Activated naive CD8-positive, alpha-beta T cell treated with anti-CD3 and anti-CD28 coated beads, Interleukin-2, amount 50 U/mL, for 24 hours (primary cell): Measurements from ENCODE around the gene CYP2C19.
"Not testable (repeated sequence)": the region's sequence is repeated elsewhere in the genome, so short reads cannot be mapped to it uniquely, and the experiment has no call there.

Experiments used
- ATAC-seq: fragments of 150-1000 bp; cut with Tn5 transposase; one replicate; pipeline ENCODE4 v1.10.0; 2021
- DNase-seq: peaks from one replicate; pipeline ENCODE4 v3.0.0; 2021
- H3K27ac Mint-ChIP-seq: one replicate; pipeline ENCODE4 v1.8.0; 2021; ENCODE audit warnings: mild to moderate bottlenecking, mixed read lengths
- H3K27me3 Mint-ChIP-seq: one replicate; pipeline ENCODE4 v1.8.0; 2021; ENCODE audit warnings: mixed read lengths
- H3K36me3 Mint-ChIP-seq: one replicate; pipeline ENCODE4 v1.8.0; 2021; ENCODE audit warnings: low read depth, mixed read lengths
- H3K4me1 Mint-ChIP-seq: one replicate; pipeline ENCODE4 v1.8.0; 2021; ENCODE audit warnings: mixed read lengths
- H3K4me3 Mint-ChIP-seq: one replicate; pipeline ENCODE4 v1.8.0; 2021; ENCODE audit warnings: mild to moderate bottlenecking, moderate library complexity, mixed read lengths
- H3K9me3 Mint-ChIP-seq: one replicate; pipeline ENCODE4 v1.8.0; 2021; ENCODE audit warnings: mixed read lengths

CYP2C19 gene

DNA sequence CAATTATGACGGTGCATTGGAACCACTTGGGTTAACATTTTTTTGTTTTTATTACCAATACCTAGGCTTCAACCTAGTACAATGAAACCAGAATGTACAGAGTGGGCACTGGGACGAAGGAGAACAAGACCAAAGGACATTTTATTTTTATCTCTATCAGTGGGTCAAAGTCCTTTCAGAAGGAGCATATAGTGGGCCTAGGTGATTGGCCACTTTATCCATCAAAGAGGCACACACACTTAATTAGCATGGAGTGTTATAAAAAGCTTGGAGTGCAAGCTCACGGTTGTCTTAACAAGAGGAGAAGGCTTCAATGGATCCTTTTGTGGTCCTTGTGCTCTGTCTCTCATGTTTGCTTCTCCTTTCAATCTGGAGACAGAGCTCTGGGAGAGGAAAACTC is at the start of gene CYP2C19:
TSS of gene CYP2C19 (plus strand) at position 289 of the 400 bp plus-strand sequence. CDS start at position 314, 25 bp downstream.
- DNase-seq: no peak
- no peaks in the 10 kb centered on the region for H3K27me3 Mint-ChIP-seq
- ATAC-seq: no peak
- peaks cover 11% of the 10 kb centered on the region for H3K9me3 Mint-ChIP-seq
- H3K27ac Mint-ChIP-seq: no peak within 1 kb of the TSS
- no peaks in the 10 kb centered on the region for H3K4me1 Mint-ChIP-seq
- H3K4me3 Mint-ChIP-seq: no peak within 1 kb of the TSS
- no peaks in the 10 kb centered on the region for H3K36me3 Mint-ChIP-seq

DNA sequence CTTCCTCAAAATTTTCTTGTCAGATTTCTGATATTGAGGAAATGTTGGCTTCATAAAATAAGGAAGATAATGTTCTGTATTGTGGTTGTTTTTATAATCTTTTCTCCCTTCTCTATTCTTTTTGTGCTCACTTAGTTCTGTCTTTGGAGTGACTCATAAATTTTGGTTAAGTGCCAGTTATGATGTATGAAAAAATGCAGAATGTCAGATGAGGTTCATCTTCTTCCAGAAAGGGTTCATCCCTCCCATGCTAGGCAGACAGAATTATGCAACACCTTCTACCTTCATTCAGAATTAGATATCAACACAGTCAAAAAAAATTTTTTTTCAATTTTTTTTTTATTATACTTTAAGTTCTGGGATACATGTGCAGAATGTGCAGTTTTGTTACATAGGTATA is 36.6 kb upstream of the CYP2C19 start:
- H3K27me3 Mint-ChIP-seq: no peaks in the 10 kb centered on the region
- H3K4me1 Mint-ChIP-seq: no peaks in the 10 kb centered on the region
- H3K36me3 Mint-ChIP-seq: no peaks in the 10 kb centered on the region
- DNase-seq (no peak), ATAC-seq (no peak)
- no peak overlapping the region for H3K27ac Mint-ChIP-seq
- H3K9me3 Mint-ChIP-seq: peaks cover 4% of the 10 kb centered on the region
- no peak overlapping the region for H3K4me3 Mint-ChIP-seq

- H3K4me3 Mint-ChIP-seq: no peak overlapping the region
- no peak for DNase-seq
- H3K27ac Mint-ChIP-seq: no peak overlapping the region
- no peaks in the 10 kb centered on the region for H3K36me3 Mint-ChIP-seq
- no peaks in the 10 kb centered on the region for H3K27me3 Mint-ChIP-seq
- H3K9me3 Mint-ChIP-seq: peaks cover 23% of the 10 kb centered on the region
- ATAC-seq: no peak
- H3K4me1 Mint-ChIP-seq: no peaks in the 10 kb centered on the region
Observed at GRCh38 chr10:94735197-94735596, 27.3 kb upstream of the CYP2C19 start.

DNA sequence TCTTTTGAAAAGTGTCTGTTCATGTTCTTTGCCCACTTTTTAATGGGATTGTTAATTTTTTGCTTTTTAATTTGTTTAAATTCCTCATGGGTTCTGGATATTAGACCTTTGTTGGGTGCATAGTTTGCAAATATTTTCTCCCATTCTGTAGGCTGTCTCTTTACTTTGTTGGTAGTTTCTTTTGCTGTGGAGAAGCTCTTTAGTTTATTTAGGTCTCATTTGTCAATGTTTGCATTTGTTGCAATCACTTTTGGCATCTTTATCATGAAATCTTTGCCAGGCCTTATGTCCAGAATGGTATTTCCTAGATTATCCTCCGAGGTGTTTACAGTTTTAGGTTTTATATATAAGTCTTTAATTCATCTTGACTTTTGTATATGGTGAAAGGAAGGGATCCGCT is 23.9 kb upstream of the CYP2C19 start:
- Mint-ChIP-seq H3K4me3 (no peak overlapping the region), H3K9me3 (peaks cover 41% of the 10 kb centered on the region)

DNA sequence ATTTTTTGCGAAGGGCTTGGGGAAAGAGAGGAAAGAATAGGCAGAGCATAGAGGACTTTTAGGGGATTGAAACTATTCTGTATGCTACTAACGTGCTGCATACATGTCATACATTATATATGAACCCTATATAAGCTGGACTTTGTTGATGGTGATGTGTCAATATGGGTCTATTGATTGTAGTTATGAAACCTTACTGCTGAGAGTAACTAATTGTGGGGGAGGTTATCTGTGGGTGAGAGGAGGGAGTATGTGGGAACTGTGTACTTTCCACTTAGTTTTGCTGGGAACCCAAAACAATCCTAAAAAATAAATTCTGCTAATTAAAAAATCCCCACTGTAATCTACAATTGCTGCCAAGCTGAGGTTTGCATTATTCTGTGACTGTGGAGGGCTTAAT is 15.3 kb upstream of the CYP2C19 start:
- no peak overlapping the region for H3K27ac Mint-ChIP-seq
- H3K27me3 Mint-ChIP-seq: no peaks in the 10 kb centered on the region
- no peak overlapping the region for H3K4me3 Mint-ChIP-seq
- H3K9me3 Mint-ChIP-seq: peaks cover 31% of the 10 kb centered on the region
- H3K36me3 Mint-ChIP-seq: no peaks in the 10 kb centered on the region
- ATAC-seq (no peak), DNase-seq (no peak)
- H3K4me1 Mint-ChIP-seq: no peaks in the 10 kb centered on the region

More for the DNA sequence above, 23.9 kb upstream of the CYP2C19 start:
- no peaks in the 10 kb centered on the region for H3K27me3 Mint-ChIP-seq
- ATAC-seq (no peak), DNase-seq (no peak)
- no peaks in the 10 kb centered on the region for H3K4me1 Mint-ChIP-seq
- H3K27ac Mint-ChIP-seq: no peak overlapping the region
- no peaks in the 10 kb centered on the region for H3K36me3 Mint-ChIP-seq

GRCh38 chr10:94747838-94748237 is 14.6 kb upstream of the CYP2C19 start:
- no peaks in the 10 kb centered on the region for H3K4me1 Mint-ChIP-seq
- ATAC-seq (no peak), DNase-seq (no peak)
- H3K36me3 Mint-ChIP-seq: no peaks in the 10 kb centered on the region
- no peak overlapping the region for H3K4me3 Mint-ChIP-seq
- no peaks in the 10 kb centered on the region for H3K27me3 Mint-ChIP-seq
- no peak overlapping the region for H3K27ac Mint-ChIP-seq
- peaks cover 33% of the 10 kb centered on the region for H3K9me3 Mint-ChIP-seq

DNA sequence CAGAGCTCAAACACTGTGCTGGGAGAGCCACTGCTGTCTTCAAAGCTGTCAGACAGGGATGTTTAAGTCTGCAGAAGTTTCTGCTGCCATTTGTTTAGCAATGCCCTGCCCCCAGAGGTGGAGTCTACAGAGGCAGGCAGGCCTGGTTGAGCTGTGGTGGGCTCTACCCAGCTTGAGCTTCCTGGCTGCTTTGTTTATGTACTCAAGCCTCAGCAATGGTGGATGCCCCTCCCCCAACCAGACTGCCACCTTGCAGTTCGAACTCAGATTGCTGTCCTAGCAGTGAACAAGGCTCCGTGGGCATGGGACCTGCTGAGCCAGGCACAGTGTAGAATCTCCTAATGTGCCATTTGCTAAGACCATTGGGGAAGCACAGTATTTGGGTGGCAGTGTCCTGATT is 4.6 kb upstream of the CYP2C19 start:
- DNase-seq (no peak), ATAC-seq (no peak)
- peaks cover 17% of the 10 kb centered on the region for H3K9me3 Mint-ChIP-seq
- H3K27me3 Mint-ChIP-seq: no peaks in the 10 kb centered on the region
- no peak overlapping the region for H3K27ac Mint-ChIP-seq
- H3K36me3 Mint-ChIP-seq: no peaks in the 10 kb centered on the region
- no peak overlapping the region for H3K4me3 Mint-ChIP-seq
- no peaks in the 10 kb centered on the region for H3K4me1 Mint-ChIP-seq

DNA sequence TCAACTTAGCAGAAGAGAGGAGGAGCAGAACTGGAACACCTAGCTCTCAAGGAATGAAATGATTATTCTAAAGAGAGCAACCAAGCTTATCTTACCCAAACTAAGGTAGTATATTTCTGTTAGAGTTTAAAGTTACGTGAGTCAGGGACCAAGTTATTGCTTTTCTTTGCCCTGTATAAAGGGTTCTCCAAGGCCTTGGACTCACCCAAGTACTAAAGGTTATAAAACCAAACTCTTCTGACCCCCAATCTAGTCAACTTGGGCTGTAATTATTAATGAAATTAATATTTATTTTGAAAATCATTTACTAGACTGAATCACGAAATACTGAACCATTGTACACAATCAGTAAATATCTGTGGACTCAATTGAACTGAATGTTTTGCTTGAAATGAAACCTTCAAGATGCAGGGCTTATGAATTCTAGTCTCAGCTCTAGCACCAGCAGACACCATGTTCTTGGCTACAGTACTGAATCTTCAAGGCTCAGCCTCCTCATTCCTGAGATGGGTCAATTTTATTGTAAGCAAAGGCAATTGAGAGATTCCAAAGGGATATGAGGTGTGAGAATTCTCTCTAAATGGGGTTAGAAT is 1.8 kb upstream of the CYP2C19 start:
- no peak for DNase-seq
- H3K4me1 Mint-ChIP-seq: no peaks in the 10 kb centered on the region
- H3K9me3 Mint-ChIP-seq: peaks cover 17% of the 10 kb centered on the region
- H3K27ac Mint-ChIP-seq: no peak overlapping the region
- ATAC-seq: no peak
- no peak overlapping the region for H3K4me3 Mint-ChIP-seq
- no peaks in the 10 kb centered on the region for H3K36me3 Mint-ChIP-seq
- no peaks in the 10 kb centered on the region for H3K27me3 Mint-ChIP-seq

- not testable (repeated sequence) for ATAC-seq, H3K4me3 Mint-ChIP-seq
Observed at GRCh38 chr10:94775425-94775824, 12.9 kb downstream of the CYP2C19 start.

GRCh38 chr10:94777886-94778458 is 15.5 kb downstream of the CYP2C19 start:
- Mint-ChIP-seq H3K27ac (no peak overlapping the region), H3K9me3 (peaks cover 6% of the 10 kb centered on the region), H3K36me3 (no peaks in the 10 kb centered on the region), H3K4me1 (no peaks in the 10 kb centered on the region), H3K27me3 (no peaks in the 10 kb centered on the region), H3K4me3 (no peak overlapping the region)
- DNase-seq (no peak), ATAC-seq (no peak)

More at GRCh38 chr10:94775425-94775824, 12.9 kb downstream of the CYP2C19 start:
- not testable (repeated sequence) for H3K4me1 Mint-ChIP-seq, H3K36me3 Mint-ChIP-seq, H3K9me3 Mint-ChIP-seq, H3K27ac Mint-ChIP-seq, DNase-seq, H3K27me3 Mint-ChIP-seq

DNA sequence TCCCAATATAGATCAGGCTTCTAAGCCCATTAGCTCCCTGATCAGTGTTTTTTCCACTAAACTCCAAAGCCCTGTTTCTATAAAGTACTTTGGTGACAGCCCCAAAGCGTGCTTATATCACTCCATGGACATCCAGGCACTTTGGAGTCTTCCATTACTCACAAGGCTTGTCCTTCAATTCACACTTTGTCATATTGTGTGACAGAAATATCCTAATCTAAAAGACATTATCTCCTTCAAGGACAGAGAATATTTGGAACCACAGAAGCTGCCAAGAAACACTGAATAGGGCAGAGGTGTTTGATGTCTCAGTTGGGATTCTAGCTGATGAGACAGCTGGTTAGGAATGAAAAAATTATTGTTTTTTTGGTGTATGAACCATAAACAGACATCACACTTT is 18.4 kb downstream of the CYP2C19 start:
- Mint-ChIP-seq H3K27me3 (no peaks in the 10 kb centered on the region), H3K9me3 (peaks cover 11% of the 10 kb centered on the region), H3K27ac (no peak overlapping the region), H3K36me3 (no peaks in the 10 kb centered on the region), H3K4me1 (no peaks in the 10 kb centered on the region), H3K4me3 (no peak overlapping the region)
- DNase-seq (no peak), ATAC-seq (no peak)

GRCh38 chr10:94784256-94784655 is 21.8 kb downstream of the CYP2C19 start:
- no peak for ATAC-seq
- Mint-ChIP-seq H3K27me3 (no peaks in the 10 kb centered on the region), H3K36me3 (no peaks in the 10 kb centered on the region), H3K4me3 (no peak overlapping the region), H3K9me3 (peaks cover 9% of the 10 kb centered on the region), H3K27ac (no peak overlapping the region), H3K4me1 (no peaks in the 10 kb centered on the region)
- no peak for DNase-seq

DNA sequence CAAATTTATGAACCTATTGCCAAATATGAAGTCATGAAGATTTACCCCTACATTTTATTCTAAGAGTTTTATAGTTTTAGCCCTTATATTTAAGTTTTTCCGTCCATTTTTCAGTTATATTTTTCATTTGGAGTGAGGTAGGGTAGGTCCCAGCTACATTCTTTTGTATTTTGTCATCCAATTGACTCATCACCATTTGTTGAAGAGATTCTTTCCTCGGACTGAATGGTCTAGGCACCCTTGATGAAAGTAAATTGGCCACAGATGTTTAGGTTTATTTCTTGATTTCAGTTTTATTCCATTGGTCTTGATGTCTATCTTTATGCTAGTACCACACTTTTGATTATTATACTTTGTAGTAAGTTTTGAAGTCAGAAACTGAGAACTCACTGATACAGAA is 22.7 kb downstream of the CYP2C19 start:
- ATAC-seq (no peak), DNase-seq (no peak)
- peaks cover 9% of the 10 kb centered on the region for H3K9me3 Mint-ChIP-seq
- H3K27ac Mint-ChIP-seq: no peak overlapping the region
- no peaks in the 10 kb centered on the region for H3K4me1 Mint-ChIP-seq
- no peaks in the 10 kb centered on the region for H3K36me3 Mint-ChIP-seq
- H3K4me3 Mint-ChIP-seq: no peak overlapping the region
- H3K27me3 Mint-ChIP-seq: no peaks in the 10 kb centered on the region

DNA sequence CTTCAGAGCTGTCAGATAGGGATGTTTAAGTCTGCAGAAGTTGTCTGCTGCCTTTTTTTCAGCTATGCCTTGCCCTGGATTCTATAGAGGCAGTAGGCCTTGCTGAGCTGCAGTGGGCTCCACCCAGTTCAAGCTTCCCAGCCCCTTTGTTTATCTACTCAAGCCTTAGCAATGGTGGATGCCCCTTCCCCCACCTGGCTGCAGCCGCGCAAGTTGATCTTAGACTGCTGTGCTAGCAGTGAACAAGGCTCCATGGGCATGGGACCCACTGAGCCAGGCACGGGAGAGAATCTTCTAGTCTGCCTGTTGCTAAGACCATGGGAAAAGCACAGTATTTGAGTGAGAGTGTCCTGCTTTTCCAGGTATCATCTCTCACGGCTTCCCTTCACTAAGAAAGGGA is 38.1 kb downstream of the CYP2C19 start:
- not testable (repeated sequence) for H3K27ac Mint-ChIP-seq, ATAC-seq, H3K4me1 Mint-ChIP-seq, DNase-seq, H3K27me3 Mint-ChIP-seq, H3K36me3 Mint-ChIP-seq, H3K4me3 Mint-ChIP-seq
- H3K9me3 Mint-ChIP-seq: peaks cover 21% of the 10 kb centered on the region

DNA sequence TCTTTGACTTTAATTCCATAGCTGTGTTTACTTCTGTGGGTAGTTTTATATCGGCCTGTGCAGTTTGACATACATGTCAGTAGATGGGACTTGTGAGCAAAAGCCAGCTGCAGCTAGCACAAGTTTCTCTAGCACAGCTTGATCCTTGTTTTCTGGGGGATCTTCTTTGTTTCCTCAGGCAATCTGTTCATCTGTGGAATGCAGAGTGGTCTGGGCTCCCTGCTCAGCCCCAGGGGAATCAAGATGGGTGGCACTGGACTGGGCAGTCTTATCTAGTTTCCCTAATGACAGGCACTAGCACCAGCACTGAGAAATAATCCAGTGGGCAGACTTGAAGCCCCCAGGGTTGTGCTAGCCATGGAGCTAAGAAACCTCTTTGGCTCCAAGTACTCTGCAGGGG is 40.8 kb downstream of the CYP2C19 start:
- Mint-ChIP-seq H3K9me3 (peaks cover 18% of the 10 kb centered on the region), H3K4me3 (no peak overlapping the region), H3K27me3 (no peaks in the 10 kb centered on the region), H3K27ac (no peak overlapping the region), H3K4me1 (no peaks in the 10 kb centered on the region), H3K36me3 (no peaks in the 10 kb centered on the region)
- ATAC-seq (no peak), DNase-seq (no peak)

- not testable (repeated sequence) for H3K36me3 Mint-ChIP-seq, DNase-seq, H3K4me1 Mint-ChIP-seq, H3K4me3 Mint-ChIP-seq, H3K27me3 Mint-ChIP-seq, ATAC-seq, H3K27ac Mint-ChIP-seq
- H3K9me3 Mint-ChIP-seq: peaks cover 20% of the 10 kb centered on the region
Observed at GRCh38 chr10:94830025-94830424, 67.5 kb downstream of the CYP2C19 start.
